Stimulated activated CD8-positive, alpha-beta memory T cell treated with anti-CD3 and anti-CD28 coated beads, Interleukin-7, amount 100 ng/mL, for 4 hours (primary cell): ENCODE data around the gene MGME1.
"Not testable (repeated sequence)": the region's sequence is repeated elsewhere in the genome, so short reads cannot be mapped to it uniquely, and the experiment has no call there.

ENCODE experiments used
- DNase-seq, 2 donors: peaks; one replicate each; pipeline ENCODE4 v3.0.0-alpha.2; 2020; ENCODE audit warnings: low read depth in 2 of 2

MGME1 gene

DNA sequence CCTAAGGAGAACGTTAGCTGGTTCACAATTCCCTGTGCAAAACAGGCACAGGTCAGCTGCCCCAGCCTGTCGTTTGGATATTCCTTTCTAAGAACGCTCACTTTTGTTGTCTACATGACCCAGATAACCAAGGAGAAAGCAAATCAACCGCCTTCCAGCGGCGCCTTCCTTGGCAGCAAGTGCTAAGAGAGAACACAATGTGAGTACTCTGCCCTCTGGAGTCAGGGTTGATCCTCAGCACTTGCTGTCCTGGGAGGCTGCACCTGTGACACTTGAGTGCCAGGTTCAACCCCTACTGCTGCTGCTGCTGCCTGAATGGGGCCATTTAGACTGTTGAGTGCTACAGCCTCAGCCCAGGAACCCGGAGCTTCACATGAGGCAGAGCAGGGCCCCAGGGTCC, 52.1 kb downstream of the MGME1 start:
- DNase-seq: no peak

DNA sequence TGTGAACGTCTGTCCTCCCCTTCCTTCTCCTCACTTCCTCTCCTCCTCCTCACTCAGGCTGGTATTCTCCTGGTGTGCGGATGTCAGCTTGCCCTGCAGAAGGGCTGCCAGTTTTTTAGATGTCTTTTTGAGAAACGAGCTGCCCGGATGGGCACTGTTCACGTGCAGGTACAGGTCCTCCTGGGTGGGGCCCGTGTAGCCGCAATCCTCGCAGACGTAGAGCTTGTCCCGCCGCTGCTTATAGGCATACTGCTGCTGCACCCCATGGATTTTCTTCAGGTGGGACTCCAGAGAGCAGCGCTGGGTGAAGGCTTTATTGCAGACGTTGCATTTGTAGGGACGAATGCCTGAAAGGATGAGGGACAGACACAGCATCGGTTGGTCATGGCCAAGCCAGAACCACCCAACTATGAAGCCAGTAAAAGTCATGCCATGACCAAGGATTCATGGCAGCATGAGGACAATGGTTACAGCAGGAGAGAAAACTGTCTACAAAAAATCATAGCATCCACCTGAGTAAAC, 55.8 kb downstream of the MGME1 start:
- no peak for DNase-seq

DNA sequence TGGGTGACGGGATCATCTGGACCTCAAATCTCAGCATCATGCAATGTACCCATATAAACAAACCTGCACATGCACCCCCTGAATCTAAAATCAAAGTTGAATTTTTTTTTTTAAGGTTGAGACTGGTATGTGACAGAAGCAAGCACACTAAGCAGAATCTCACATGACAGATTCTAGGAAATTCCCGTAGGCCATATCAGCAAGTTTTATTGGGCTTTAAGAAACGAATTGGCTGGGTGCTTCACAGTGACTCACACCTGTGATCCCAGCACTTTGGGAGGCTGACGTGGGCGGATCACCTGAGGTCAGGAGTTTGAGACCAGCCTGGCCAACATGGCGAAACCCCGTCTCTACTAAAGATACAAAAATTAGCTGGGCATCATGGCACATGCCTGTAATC, 58.2 kb downstream of the MGME1 start:
- not testable (repeated sequence) for DNase-seq

DNA sequence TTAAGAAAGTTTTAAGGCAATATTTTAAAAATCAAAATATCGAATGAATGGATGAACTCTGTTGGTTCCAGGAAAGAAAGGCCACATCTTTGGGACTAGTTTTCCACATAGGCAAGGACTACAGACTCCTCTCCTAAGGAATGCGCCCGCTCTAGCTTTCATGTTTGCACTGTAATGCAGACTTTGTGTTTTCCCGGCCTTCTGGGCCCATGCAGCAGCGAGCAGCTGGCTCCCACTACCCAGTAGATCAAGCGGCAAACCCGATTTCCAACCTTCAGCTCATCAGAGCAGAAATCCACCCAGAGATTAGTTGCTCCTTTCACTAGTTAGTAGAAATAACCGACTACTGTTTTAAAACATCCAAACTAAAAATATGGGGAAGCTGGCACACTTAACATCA, 61.2 kb downstream of the MGME1 start:
- no peak for DNase-seq

DNA sequence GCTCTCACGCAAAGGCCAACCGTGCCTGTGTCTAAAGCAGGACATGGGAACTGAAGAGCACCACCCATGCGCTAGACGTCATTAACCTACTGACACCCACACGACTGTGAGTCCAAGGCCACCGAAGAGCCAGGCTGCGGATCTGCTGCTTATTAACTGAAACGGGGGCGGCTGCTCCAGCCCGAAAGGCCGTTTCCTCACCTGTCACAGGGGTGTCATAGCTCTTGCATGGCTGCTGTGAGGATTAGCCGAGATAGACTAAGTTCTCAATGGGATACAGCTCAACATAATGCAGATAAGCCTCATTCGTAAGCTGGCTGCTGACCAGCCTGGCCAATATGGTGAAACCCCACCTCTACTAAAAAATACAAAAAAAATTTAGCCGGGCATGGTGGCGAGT, 62.2 kb downstream of the MGME1 start:
- DNase-seq: no peak

DNA sequence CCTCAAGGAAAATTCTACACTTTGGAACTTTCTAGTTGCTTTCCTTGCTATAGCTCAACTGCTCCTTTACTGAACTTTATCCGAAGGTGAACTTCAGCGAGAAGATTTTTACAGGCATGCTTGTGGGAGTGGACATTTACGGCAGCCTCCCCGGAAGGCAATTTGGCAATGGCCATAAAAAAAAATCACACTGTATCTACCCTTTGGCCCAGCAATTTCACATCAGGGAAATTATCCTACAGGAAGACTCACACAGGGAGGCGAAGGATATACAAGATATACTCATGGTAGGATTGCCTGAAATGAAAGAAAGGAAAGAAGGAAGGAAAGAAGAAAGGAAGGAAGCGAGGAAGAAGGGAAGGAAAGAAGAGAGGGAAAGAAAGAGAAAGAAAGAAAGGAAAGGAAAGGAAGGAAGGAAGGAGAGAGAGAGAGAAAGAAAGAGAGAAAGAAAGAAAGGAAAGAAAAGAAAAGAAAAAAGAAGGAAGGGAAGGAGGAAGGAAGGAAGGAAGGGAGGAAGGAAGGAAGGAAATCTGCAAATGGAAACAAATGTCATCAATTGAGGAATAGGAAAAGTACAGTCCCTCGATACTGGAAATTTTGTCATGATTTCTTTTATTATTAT, 63.2 kb downstream of the MGME1 start:
- DNase-seq: no peak

DNA sequence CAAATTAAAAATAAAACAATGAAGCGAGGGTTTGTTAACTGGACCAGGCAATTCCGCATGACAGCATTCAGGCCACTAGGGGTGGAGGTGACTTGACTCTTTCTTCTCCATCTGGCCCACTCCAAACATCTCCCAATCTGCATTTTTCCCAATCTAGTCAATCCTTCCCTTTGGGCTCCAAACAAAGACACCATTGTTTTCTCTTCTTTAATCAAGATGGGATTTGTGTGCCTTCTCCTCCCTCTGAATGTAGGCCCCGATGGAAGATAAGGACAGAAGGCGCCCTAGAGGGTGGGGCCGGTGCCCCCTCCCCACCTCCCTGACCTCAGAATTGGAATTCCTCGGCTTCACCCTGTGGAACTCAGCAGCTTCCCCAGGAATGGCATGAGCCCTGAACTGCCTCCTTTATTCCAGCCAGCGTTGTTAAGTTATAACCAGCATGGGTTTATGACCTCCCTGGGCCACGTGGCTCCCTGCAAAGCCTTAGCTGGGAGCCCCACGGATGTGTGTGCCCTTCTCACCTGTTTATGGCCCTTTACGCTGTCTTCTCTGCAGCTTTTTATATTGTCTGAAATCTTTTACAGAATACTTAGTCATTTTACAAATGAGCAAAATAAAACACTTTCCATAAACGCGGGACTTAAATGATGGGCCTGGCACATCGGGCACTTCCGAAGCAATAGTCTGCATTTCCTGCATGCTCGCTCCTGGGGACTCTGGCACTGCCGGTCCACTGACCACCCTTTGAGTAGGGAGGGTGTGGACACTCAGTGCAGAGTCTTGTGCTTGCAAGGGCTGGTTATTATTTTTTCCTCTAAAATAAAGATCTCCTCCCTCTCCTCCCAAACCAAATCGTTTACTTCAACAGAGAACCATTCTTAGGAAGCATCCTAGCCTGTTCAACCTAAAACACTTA, 64.4 kb downstream of the MGME1 start:
- DNase-seq: no peak

DNA sequence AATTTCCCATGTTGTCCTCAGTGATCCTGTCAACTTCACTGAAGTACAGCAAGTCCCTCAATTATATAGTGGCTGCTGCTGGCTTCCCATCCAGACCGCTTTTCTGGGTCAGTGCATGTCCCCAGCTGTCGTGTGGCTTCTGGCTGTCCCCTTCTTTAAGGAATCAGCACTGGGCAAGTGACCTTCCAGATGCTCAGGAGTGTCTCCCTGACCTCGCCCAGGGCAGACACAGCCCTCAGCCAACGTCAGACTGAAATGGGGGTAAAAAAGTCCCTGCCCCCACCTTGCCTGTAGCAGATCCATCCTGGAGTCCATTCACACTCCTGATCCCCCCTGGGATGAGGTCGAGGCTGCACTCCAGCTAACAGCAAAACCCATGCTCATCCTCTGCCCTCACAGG, 65.2 kb downstream of the MGME1 start:
- DNase-seq: no peak

DNA sequence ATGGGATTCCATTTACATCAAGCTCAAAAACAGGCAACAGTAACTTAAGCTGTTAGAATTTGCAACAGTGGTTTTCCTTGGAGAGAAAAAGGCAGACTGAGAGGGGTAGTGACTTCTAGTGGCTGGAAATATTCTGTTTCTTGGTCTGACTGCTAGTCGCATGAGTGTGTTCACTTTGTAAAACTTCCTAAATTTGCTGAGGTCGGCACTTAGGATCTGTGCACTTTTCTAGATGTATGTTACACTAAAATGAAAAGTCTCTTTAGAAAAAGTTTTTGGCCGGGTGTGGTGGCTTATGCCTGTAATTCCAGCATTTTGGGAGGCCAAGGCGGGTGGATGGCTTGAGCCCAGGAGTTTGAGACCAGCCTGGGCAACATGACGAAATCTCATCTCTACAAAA, 70.2 kb downstream of the MGME1 start:
- no peak for DNase-seq
